ENCODE measurements around the gene GRAMD4.

The GRAMD4 gene

DNA sequence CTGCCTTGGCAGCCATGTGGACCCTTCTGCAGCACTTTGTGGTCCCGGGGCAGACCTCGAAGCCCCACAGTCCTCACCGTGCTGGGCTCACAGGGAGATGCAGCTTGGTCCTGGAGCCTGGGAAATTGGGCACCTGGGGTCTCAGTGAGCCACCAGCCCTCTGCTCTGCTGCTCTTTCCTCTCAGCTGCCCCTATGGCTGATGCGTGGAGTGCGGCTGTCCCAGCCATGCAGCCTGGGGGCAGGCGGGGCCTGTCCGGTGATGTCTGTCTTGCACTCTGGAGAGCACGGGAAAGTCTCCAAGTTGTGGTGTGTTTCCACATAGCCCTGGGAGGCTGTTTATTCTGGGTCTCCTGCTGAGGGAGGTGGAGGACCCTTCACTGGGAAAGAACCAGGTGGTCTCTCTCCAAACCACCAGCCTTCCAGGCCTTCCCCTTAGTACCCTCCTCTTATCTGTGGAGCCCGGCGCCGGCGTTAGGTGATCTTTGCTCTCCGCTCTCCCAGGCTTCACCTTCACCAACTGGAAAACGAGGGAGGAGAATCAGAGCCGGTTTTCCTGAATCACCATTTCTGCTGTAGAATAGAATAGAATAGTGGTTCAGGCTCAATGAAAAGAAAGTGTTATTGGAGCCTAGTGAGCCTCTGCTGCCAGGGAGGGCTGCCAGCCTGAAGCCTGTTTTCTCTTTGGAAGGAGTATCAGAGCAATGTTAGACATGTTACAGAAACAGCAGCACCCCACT, 41.2 kb upstream of the GRAMD4 start:
- Mint-ChIP-seq H3K36me3 (peaks cover 19% of the 10 kb centered on the region), H3K27ac (peak overlapping the region; percentile 86), H3K9me3 (no peaks in the 10 kb centered on the region), H3K4me3 (peak overlapping the region; percentile 88), H3K4me1 (peaks cover 62% of the 10 kb centered on the region)
- DNase-seq (ENCODE audit: low spot score in 2 of 2), result no peak
- no peak for ATAC-seq

DNA sequence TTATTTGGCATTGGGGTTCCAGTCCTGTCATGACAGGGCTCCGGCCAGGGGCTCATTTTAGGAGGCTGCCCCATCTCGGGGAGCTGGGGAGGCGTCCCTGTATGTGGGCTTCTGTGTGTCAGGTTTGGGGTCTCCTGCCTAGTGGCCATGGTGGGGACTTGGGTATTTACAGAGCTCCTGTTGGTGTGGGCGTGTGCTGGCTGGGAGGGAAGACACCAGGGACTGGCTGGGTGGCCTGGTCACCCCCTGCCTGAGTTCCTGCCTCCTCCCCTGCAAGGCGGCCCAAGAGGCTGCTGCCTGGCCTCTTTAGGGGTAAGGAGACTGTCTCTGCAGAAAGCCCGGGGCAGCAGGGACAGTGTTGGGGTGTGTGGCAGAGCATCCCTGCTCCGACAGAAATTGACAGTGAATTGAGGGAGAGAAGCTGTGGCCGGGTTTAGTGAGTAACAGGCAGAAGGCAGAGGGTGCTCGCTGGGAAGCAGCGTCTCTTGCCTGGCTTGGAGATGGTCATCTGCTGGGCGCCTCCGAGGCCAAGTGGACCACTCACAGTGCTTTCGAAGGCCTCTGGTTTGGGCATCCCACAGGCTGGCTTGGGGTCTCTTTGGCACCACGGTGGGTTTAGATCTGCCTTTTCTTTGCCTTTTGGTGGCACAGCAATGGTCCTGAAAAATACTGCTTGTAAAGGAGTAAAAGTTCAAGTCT, 40.3 kb upstream of the GRAMD4 start:
- ATAC-seq, result no peak
- peak overlapping the region; percentile 86 for H3K27ac Mint-ChIP-seq
- no peaks in the 10 kb centered on the region for H3K9me3 Mint-ChIP-seq
- peaks cover 19% of the 10 kb centered on the region for H3K36me3 Mint-ChIP-seq
- H3K4me1 Mint-ChIP-seq, result peaks cover 56% of the 10 kb centered on the region
- H3K4me3 Mint-ChIP-seq, result no peak overlapping the region
- DNase-seq (ENCODE audit: low spot score in 2 of 2), result no peak

DNA sequence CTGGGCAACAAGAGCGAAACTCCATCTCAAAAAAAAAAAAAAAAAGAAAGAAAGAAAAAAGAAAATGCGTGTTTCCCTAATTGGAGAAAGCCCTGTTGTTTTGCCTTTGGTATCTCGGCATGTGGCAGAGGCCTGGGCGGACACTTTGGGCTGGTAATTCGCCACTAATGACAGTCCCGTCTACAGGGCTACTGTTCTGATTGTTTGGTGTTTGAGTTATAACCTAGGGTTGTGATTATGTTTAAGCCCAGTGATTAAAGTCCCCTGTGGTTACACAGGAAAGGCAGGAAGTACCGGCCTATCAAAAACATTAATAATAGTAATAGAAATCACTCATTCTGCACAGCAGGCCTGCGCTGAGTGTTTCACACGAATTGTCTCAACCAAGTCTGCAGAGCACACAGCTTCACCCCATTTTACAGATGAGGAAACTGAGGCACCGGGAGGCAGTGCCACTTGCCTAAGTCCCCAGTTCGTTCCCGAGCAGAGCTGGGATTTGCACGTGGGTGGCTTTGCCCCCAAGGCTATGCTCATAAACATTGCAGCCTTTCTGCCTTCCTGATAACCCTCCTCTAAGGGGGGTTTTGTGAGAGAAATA, 39.1 kb upstream of the GRAMD4 start:
- no peak overlapping the region for H3K27ac Mint-ChIP-seq

DNA sequence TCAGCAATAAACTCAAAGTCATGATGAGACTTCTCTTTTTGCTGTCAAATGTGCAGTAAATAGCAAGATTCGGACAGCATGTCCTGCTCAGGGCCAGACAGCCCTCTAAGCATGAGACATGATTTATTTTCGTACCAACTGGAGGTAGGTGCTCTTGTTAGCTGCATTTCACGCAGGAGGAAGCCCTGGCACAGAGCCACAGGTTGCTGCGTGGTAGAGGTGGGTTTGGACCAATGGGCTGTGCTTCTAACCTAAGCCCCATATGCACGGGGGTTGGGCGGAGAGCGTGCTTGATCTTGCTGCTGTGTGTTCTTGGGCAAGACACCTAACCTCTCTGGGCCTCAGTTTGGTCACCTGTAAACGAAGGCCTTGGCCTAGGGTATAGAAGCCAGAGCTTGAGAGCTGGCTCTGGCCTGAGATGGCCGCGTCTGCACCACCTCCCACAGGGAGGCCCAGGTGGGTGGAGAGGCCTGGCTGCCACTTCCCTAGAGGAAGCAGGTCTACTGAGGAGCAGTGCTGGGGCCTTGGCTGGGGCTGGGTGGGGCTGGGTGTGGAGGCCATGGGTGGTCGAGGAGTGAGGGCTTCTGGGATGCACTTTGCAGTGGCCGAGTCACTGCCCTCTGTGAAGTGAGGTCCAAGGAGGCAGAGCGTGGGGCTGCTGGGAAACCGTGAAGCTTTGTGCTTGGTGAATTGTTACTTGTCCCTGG, 38.5 kb upstream of the GRAMD4 start:
- peaks cover 50% of the 10 kb centered on the region for H3K4me1 Mint-ChIP-seq
- H3K9me3 Mint-ChIP-seq, result no peaks in the 10 kb centered on the region
- ATAC-seq (no peak), DNase-seq (ENCODE audit: low spot score in 2 of 2) (no peak)
- no peak overlapping the region for H3K4me3 Mint-ChIP-seq
- no peak overlapping the region for H3K27ac Mint-ChIP-seq
- H3K36me3 Mint-ChIP-seq, result peaks cover 12% of the 10 kb centered on the region

More for the DNA sequence above, 39.1 kb upstream of the GRAMD4 start:
- DNase-seq (ENCODE audit: low spot score in 2 of 2) (no peak), ATAC-seq (no peak)
- Mint-ChIP-seq H3K4me1 (peaks cover 49% of the 10 kb centered on the region), H3K9me3 (no peaks in the 10 kb centered on the region), H3K36me3 (peaks cover 14% of the 10 kb centered on the region), H3K4me3 (no peak overlapping the region)

DNA sequence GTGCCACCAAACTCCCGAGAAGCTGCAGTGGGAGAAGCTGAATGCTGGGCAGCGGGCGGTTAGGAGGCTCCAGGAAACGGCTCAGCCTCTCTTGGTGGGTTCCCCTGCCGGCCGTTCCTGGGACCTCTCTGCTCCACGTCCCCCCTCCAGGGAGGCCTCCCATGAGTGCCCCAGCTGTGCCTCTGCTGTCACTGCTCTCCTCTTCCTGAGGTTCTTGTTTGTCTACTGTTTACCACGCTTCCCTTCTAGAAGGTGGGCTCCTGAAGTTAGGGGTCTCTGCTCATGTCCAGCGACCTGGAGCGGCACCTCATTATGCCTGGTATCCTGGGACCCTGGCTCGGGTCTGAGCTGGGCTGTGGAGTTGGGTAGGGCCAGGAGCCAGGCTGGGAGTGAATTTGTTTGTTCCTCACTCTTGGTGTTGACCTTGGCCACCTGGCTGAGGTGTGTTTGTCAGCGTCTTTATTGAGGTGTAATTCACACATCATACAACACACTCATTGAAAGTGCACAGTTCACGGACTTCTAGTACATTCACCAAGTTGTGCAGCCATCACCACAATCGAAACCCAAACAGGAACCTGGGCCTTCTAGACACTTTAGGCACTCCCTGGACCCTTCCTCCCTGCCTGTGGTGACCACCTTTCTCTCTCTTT, 37.8 kb upstream of the GRAMD4 start:
- Mint-ChIP-seq H3K9me3 (no peaks in the 10 kb centered on the region), H3K4me1 (peaks cover 56% of the 10 kb centered on the region), H3K4me3 (no peak overlapping the region), H3K36me3 (peaks cover 11% of the 10 kb centered on the region), H3K27ac (no peak overlapping the region)
- DNase-seq (ENCODE audit: low spot score in 2 of 2) (no peak), ATAC-seq (no peak)

DNA sequence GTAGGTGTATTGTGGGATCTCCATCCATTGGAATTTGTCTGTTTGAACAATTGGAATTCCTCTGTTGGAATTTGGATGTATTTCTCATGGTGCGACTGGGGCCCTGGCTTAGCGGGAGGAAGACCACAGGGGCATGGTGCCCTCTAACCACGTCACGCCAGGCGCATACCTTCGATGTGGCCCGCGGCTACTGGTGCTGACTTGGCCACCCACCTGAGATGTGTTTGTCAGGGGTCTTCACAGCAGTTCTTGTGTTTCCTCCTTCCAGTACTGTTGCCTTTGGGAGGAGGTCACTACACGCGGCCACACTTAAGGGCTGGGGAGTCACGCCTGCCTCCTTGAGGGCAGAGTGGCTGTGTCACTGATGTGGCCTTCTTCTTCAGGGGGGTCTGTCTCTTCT, 36.6 kb upstream of the GRAMD4 start:
- peaks cover 56% of the 10 kb centered on the region for H3K4me1 Mint-ChIP-seq

DNA sequence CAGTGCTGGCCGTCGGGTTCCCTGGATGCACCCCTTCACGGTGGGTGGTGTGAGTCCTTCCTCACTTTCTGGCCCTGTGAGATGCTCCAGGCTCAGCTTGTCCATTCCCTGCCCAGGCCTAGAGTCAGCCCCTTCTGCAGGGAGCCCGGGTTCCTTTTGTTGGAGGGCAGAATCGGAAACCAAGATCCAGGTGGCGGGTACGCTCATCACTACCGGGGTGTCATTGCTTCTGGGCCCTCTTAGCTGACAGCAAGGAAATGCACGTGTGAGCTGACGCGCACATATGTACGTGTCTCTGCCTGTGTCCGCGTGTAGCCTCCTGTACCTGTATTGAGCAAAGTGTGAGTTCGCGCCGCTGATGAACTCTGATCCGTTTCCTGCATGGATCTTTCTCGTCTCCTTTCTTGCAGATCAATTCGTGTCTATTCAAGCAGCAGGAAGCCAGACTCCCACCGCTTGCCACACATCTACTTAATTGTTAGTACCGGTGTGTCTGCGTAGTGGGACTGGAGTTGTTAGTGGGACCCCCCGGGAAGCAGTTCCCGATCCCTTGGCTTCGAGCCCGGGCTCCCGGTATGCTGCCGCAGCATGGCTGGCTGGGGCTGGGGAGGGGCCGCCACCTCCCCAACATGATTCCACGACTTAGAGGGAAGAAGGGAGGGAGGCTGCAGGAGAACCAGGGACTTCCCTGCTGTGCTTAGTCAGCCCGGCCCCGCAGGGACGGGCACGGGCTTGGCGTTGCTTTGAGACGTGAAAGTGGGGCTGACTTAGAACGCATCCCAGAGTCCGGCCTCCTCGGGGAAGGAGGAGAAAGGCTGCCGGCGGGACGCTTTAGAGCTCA, 35.9 kb upstream of the GRAMD4 start:
- H3K4me3 Mint-ChIP-seq, result no peak overlapping the region
- ATAC-seq (no peak), DNase-seq (ENCODE audit: low spot score in 2 of 2) (no peak)
- peaks cover 53% of the 10 kb centered on the region for H3K4me1 Mint-ChIP-seq
- H3K9me3 Mint-ChIP-seq, result no peaks in the 10 kb centered on the region
- no peaks in the 10 kb centered on the region for H3K36me3 Mint-ChIP-seq
- H3K27ac Mint-ChIP-seq, result no peak overlapping the region

More for the DNA sequence above, 36.6 kb upstream of the GRAMD4 start:
- DNase-seq (ENCODE audit: low spot score in 2 of 2) (no peak), ATAC-seq (no peak)
- no peaks in the 10 kb centered on the region for H3K9me3 Mint-ChIP-seq
- H3K27ac Mint-ChIP-seq, result no peak overlapping the region
- H3K4me3 Mint-ChIP-seq, result no peak overlapping the region
- H3K36me3 Mint-ChIP-seq, result peaks cover 6% of the 10 kb centered on the region

DNA sequence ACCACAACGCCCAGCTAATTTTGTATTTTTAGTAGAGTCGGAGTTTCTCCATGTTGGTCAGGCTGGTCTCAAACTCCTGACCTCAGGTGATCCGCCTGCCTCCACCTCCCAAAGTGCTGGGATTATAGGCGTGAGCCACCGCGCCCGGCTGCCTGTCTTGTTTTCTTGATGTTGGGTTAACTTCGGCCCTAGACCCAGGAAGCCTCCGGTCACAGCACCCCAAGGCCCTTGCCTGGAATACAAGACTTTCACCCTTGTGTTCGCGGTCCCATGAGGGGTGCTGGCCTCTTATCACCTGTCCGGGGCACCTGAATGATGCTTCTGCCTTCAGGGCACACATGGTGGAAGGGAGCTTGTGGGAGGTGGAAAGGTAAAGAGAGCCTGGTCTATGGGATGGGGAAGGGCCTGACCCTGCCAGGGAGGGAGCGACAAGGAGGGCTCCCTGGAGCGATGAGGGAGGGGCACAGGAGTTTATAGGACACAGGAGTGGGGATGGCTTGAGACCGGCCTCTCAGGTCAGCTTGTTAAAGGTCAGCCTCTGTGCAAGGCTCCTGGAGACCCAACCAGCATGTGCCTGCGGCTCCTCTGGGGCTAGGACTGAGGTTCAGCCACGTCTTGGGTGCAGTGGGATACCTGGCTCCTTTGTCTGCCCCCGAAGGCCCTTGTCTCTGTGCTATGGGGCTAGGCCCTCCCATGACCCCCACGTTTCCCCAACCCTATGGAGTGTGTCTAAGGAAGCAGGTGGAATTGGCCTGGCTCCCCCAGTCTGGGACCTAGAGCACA, 34.7 kb upstream of the GRAMD4 start:
- no peaks in the 10 kb centered on the region for H3K9me3 Mint-ChIP-seq
- DNase-seq (ENCODE audit: low spot score in 2 of 2), result no peak
- H3K4me3 Mint-ChIP-seq, result no peak overlapping the region
- ATAC-seq, result no peak
- H3K36me3 Mint-ChIP-seq, result no peaks in the 10 kb centered on the region
- H3K27ac Mint-ChIP-seq, result no peak overlapping the region
- H3K4me1 Mint-ChIP-seq, result peaks cover 51% of the 10 kb centered on the region

DNA sequence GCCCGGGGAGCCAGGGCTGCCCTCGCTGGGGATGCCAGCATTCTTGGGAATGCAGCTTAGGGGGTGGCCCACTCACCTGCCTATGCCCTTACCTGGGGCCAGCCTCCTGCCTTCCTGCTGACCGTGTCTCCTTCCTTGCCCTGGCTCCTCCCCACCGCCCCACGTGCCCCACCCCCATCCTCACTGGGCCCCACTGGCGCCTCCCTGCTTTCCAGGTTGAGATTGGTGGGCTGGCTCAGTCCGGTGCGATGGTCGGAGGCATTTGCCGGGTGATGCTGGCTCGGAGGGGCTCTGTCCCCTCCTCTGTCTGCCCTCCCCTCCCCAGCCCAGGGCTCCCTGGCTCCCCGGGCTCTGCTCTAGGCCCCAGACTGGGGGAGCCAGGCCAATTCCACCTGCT, 34.1 kb upstream of the GRAMD4 start:
- ATAC-seq, result no peak
- H3K4me3 Mint-ChIP-seq, result no peak overlapping the region

DNA sequence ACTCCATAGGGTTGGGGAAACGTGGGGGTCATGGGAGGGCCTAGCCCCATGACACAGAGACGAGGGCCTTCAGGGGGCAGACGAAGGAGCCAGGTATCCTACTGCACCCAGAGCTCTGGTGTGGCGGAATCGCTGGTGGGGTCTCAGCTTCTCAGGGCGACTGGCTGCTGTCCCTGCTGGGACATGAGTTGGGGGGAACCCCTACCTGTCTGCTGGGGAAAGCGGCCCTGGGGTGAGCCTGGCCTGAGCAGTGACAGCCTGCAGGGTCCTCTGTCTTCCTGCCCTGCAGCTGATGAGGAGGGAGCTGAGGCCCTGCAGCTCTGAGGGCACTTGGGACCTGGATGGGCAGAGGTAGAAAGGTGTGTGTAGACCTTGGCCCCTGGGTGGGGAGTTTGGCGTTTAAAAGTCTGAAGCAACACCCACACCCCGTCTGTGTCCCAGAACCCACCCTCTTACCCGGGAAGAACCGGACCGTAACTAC, 33.6 kb upstream of the GRAMD4 start:
- Mint-ChIP-seq H3K27ac (peak overlapping the region; percentile 86), H3K4me3 (peak overlapping the region; percentile 73), H3K36me3 (no peaks in the 10 kb centered on the region), H3K9me3 (no peaks in the 10 kb centered on the region), H3K4me1 (peaks cover 56% of the 10 kb centered on the region)
- no peak for ATAC-seq
- no peak for DNase-seq (ENCODE audit: low spot score in 2 of 2)

More for the DNA sequence above, 34.1 kb upstream of the GRAMD4 start:
- Mint-ChIP-seq H3K27ac (no peak overlapping the region), H3K9me3 (no peaks in the 10 kb centered on the region), H3K36me3 (no peaks in the 10 kb centered on the region), H3K4me1 (peaks cover 56% of the 10 kb centered on the region)
- DNase-seq (ENCODE audit: low spot score in 2 of 2), result no peak

DNA sequence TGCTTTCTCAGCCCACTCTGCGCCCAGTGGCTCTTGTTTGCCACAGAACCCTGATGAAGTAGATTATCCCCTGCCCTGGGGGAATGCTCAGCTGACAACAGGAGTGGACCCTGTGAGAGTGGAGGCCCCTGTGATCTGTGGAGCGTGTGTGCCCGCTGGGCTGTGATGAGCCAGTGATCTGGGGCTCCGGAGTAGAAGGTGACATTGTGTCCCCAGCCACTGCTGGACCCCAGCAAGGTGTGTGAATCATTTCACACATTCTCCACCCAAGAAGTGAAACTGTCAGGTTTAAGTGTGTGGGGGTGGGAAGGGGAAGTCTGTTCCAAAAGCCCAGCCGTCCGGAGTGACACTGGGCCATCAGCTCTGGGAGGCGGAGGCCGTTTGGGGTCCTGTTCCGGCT, 33.1 kb upstream of the GRAMD4 start:
- peaks cover 3% of the 10 kb centered on the region for H3K36me3 Mint-ChIP-seq
- ATAC-seq (peak; percentile 77), DNase-seq (ENCODE audit: low spot score in 2 of 2) (no peak)
- peak overlapping the region; percentile 73 for H3K4me3 Mint-ChIP-seq
- no peaks in the 10 kb centered on the region for H3K9me3 Mint-ChIP-seq
- peaks cover 61% of the 10 kb centered on the region for H3K4me1 Mint-ChIP-seq
- H3K27ac Mint-ChIP-seq, result peak overlapping the region; percentile 86

DNA sequence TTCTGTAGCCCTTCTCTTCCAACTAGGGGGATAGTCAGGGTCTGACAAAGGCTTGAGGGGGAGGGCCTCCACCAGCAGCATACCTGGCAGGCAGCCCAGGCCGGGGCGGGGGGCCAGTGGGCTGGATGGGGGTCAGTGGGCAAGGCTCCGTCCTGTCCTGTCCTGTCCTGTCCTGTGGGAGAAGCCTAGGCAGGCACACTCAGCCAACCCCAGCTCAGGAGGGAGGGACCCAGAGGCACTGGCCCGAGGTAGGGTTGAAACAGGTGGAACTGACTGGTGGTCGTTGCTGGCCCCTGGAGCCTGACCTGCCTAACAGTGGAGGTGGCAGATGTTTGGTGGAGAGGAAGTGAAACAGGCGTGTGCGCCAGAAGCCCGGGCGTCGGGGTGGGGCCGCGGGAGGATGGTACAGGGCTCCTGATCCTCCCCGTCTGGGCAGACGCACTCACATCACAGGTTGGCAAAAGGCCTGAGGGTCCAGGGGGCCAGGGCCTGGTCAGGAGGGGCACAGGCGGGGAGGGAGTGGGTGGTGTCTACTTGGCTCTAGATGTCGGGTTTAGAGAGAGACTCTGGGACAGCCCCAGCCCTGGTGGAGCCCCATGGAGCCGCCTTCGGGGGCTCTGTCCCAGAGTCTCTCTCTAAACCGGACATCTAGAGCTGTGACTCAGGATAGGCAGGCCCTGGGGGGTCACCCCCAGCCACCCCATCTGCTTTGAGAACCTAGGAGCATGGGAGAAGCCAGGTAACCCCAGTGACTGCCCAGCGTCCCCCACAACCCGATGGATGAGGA, 32.5 kb upstream of the GRAMD4 start:
- ATAC-seq (peak; percentile 58), DNase-seq (ENCODE audit: low spot score in 2 of 2) (no peak)
- H3K4me3 Mint-ChIP-seq, result peak overlapping the region; percentile 73
- peaks cover 61% of the 10 kb centered on the region for H3K4me1 Mint-ChIP-seq
- peak overlapping the region; percentile 86 for H3K27ac Mint-ChIP-seq
- no peaks in the 10 kb centered on the region for H3K9me3 Mint-ChIP-seq
- H3K36me3 Mint-ChIP-seq, result peaks cover 10% of the 10 kb centered on the region

Data from stimulated activated effector memory CD8-positive, alpha-beta T cell treated with anti-CD3 and anti-CD28 coated beads, Interleukin-12 subunit alpha, Interleukin-12 subunit beta, amount 100 ng/mL, for 72 hours (primary cell).